Brain microvascular endothelial cell (primary cell): ENCODE data around the gene SRCIN1.

ENCODE experiments used
- DNase-seq: peaks from one replicate; pipeline ENCODE4 v3.0.0-alpha.2; 2020
- H3K27ac ChIP-seq: fragments of 250-450 bp; sonication (Bioruptor Pico); 2 replicates; pipeline ENCODE4 v1.5.1; 2020; ENCODE audit warnings: mild to moderate bottlenecking, moderate library complexity
- H3K27me3 ChIP-seq: fragments of 250-450 bp; sonication (Bioruptor Pico); replicated peaks from 2 replicates; pipeline ENCODE4 v1.5.1; 2020; ENCODE audit warnings: mild to moderate bottlenecking
- H3K36me3 ChIP-seq: fragments of 250-450 bp; sonication (Bioruptor Pico); replicated peaks from 2 replicates; pipeline ENCODE4 v1.5.1; 2020; ENCODE audit warnings: mild to moderate bottlenecking
- H3K4me3 ChIP-seq: 2 replicates; pipeline ENCODE4 v1.5.1; 2011; ENCODE audit warnings: low read depth, mild to moderate bottlenecking, control low read depth, low read length, moderate library complexity
- in situ Hi-C: cut with HindIII; loops from 2 replicates; pipeline ENCODE4 v1.10.0; 2017; ENCODE audit warnings: low sequenced_read_pairs, low pct_ligation_motif_present
- TF ChIP-seq, protein P1 (sequence below): IDR thresholded peaks from 2 replicates; pipeline ENCODE4 v1.5.1; 2011; ENCODE audit warnings: low read depth, mild to moderate bottlenecking, moderate library complexity, low read length, control low read depth, inconsistent platforms; ENCODE audit errors: missing control alignments

SRCIN1 gene

DNA sequence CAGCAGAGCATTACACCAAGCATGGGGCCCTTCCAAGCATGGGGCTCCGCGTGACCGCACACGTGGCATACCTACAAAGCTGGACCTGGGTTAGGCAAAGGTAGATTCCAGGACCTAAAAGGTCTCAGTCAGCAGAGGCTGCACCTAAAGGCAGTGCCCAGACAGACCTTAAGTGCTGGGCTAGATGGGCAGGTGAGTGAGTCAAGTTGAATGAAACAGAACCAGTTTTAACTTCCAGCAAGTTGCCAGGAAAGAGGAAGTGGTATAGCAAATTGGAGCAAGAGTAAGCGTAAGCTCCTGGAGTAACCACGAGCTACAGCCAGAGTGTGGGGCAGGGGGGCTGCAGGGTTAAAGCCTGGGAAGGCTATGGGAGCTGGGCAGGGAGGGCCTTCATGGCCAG, 49.5 kb downstream of the SRCIN1 start:
- no peak overlapping the region for H3K4me3 ChIP-seq
- in situ Hi-C loops = no loop called here
- no peak overlapping the region for H3K27ac ChIP-seq
- TF ChIP-seq, protein P1, sequence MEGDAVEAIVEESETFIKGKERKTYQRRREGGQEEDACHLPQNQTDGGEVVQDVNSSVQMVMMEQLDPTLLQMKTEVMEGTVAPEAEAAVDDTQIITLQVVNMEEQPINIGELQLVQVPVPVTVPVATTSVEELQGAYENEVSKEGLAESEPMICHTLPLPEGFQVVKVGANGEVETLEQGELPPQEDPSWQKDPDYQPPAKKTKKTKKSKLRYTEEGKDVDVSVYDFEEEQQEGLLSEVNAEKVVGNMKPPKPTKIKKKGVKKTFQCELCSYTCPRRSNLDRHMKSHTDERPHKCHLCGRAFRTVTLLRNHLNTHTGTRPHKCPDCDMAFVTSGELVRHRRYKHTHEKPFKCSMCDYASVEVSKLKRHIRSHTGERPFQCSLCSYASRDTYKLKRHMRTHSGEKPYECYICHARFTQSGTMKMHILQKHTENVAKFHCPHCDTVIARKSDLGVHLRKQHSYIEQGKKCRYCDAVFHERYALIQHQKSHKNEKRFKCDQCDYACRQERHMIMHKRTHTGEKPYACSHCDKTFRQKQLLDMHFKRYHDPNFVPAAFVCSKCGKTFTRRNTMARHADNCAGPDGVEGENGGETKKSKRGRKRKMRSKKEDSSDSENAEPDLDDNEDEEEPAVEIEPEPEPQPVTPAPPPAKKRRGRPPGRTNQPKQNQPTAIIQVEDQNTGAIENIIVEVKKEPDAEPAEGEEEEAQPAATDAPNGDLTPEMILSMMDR = no peak
- no peak for DNase-seq
- H3K27me3 ChIP-seq = peaks cover 27% of the 10 kb centered on the region
- no peaks in the 10 kb centered on the region for H3K36me3 ChIP-seq

DNA sequence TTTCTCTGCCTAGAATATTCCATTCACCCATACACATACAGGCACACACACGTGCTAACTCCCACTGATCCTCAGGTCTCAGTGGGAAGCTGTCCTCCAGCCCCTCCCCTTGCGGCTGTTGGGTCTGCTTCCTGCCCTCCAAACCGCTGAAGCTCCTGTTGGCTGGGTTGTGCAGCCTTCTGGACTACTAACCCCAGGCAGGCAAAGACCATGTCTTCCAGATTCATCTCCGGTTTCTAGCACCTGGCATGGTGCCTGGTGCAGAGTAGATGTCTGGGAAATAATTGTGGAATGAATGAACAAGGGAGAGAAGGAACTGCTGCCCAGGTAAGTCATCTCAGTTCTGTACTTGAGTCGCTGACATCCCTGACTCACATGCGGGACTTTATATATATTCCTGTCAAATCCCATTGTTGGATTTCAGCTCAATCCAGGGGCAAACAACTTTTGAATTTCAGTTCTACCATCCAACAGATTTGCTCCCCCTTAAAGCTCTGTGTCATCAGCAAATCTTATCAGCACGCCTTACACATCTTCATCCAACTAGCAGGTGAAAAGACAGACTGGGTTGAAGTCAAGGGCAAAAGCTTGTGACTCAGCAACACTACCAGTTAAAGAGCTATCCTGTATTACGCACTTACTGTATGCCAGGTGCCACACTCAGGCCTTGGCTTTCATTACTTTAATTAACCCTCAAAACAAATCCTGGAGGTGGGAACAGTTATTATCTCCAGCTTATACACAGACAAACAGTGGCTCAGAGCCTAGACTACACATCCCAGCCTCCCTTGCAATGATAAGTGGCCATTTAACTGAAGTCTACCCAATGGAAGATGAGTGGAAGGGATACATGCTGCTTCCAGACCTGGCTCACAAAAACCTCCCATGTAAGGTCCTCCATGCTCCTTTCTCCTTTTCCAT, 51.1 kb downstream of the SRCIN1 start:
- Histone ChIP-seq H3K27me3 (peaks cover 11% of the 10 kb centered on the region), H3K4me3 (no peak overlapping the region), H3K36me3 (no peaks in the 10 kb centered on the region), H3K27ac (no peak overlapping the region)
- no peak for DNase-seq
- in situ Hi-C loops = no loop called here
- TF ChIP-seq, protein P1 = no peak

DNA sequence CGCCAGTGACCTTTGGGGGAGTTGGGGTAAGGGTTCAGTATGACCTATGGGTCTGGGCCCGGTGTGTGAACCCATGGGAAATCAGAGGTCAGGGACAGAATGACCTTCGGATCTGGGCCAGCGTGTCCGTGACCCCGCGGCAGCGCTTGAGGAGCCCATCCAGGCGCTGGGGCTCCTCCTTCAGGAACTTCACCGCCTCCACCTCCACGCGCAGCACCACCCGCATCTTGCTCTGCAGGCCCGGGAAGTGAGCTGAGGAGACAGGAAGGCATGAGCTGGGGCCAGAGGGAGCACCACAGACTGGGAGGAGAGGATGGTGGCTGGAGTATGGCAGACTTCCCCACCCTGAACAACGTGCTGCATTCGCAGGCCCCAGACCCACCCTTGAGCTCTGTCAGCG, 53.4 kb downstream of the SRCIN1 start:
- H3K4me3 ChIP-seq = no peak overlapping the region
- in situ Hi-C loops = no loop called here
- no peak overlapping the region for H3K27ac ChIP-seq
- H3K36me3 ChIP-seq = no peaks in the 10 kb centered on the region
- H3K27me3 ChIP-seq = no peaks in the 10 kb centered on the region
- DNase-seq = no peak
- TF ChIP-seq, protein P1 = no peak

DNA sequence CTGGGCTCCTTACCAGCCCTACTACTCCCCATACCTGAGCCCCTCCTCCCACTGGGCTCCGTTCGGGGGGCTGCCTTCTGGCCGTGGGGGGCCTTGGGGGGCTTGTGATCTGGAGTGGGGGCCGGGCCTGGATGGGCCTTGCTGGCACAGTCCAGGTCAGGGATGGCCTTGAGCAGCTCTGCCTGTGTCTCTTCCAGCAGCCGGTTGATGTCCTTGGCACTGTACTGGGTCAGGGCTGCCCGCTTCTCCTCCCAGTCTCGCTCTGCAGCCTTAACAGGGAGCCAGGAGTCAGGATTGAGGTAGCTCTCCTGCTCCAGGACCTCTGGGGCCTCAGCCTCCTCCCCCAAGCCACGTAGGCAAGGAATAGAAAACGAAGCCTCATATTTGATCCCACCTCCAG, 54.6 kb downstream of the SRCIN1 start:
- DNase-seq = no peak
- no peak overlapping the region for H3K4me3 ChIP-seq
- no peaks in the 10 kb centered on the region for H3K36me3 ChIP-seq
- TF ChIP-seq, protein P1 = no peak
- no peaks in the 10 kb centered on the region for H3K27me3 ChIP-seq
- H3K27ac ChIP-seq = no peak overlapping the region
- in situ Hi-C loops = no loop called here

DNA sequence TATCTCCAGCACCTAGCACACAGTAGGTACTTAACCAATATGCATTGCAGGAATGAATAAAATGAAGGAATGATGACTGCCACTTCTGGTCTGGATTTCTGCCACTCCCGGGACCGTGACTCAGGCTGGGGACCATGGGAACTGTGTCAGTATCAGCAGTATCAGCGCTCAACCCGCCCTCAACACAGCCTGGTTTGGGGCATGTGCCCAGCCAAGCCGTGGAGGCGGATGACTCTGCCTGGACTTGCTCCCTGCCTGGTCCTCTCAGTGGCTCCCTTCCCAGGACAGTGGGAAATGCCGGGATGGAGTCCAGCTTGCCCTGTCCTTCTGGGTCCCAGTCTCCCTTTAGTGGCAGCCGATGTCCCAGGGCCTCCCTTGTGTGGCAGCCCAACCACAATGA, 55.1 kb downstream of the SRCIN1 start:
- TF ChIP-seq, protein P1 = no peak
- Histone ChIP-seq H3K4me3 (no peak overlapping the region), H3K27ac (no peak overlapping the region), H3K36me3 (no peaks in the 10 kb centered on the region), H3K27me3 (no peaks in the 10 kb centered on the region)
- in situ Hi-C loops = no loop called here
- peak; percentile 67 for DNase-seq
